ENCODE results near the gene OR51B5. TPM values are rescaled to one million over a fixed set of nuclear protein-coding genes. Genes with fewer than 3 reads are reported as not detected.
"Not testable (repeated sequence)": the region's sequence is repeated elsewhere in the genome, so short reads cannot be mapped to it uniquely, and the experiment has no call there.

Gene OR51B5
- total and polyA plus RNA-seq, 7 experiments from 2014 or later = 0.48 TPM; not detected in 6

DNA sequence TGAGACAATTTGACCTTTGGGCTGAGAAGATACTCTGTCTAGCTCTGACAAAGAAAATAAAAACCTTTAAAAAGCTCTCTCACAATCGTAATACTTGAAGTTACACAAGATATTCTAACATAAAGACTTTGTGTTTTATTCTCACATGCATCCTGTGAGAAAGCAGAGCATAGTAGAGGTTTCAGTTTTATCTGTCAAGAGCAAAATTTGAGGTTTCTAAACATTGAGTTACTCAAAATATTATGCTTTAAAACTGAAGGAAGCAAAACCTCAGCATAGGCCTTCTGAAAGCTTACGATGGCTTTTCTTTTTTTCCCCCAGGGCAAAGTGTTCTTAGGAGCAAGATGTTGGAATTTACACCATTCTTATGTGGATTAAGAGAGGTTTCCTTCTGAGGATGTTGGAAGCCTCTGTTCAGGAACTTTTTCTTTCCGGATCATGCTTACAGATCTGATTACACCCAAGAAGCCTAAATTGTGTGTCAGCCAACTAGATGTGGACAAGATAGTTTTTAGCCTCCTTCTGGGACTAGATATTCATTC lies 25.2 kb upstream of the OR51B5 start:
- Mint-ChIP-seq H3K4me3 (no peak overlapping the region), H3K36me3 (no peaks in the 10 kb centered on the region), H3K27ac (no peak overlapping the region), H3K4me1 (no peaks in the 10 kb centered on the region), H3K27me3 (peaks cover 0 to 28% (median 15%) of the 10 kb centered on the region in 5 donors), H3K9me3 (peaks cover 0 to 8% (median 2%) of the 10 kb centered on the region in 11 donors)
- no peaks in the 10 kb centered on the region for H3K9me3 ChIP-seq (ENCODE audit: control insufficient read depth in 2 of 3, low read length in 3 of 3)
- no peak for DNase-seq
- H3K4me3 ChIP-seq (ENCODE audit: low read length) = no peak overlapping the region
- ATAC-seq = no peak
- CTCF ChIA-PET = no interaction called here
- H3K27me3 ChIP-seq (ENCODE audit: control insufficient read depth in 2 of 2, insufficient read depth in 2 of 2, low read length in 2 of 2) = peaks cover 0 to 5% of the 10 kb centered on the region in 2 donors
- POLR2A ChIA-PET = no interaction called here
- intact Hi-C loops (cut with micrococcal nuclease) = no loop called here
- H3K27ac ChIP-seq (ENCODE audit: low read depth, low read length) = no peak overlapping the region
- H3K36me3 ChIP-seq (ENCODE audit: control insufficient read depth in 2 of 3, insufficient read depth in 3 of 3, low read length in 3 of 3) = no peaks in the 10 kb centered on the region
- H3K4me1 ChIP-seq (ENCODE audit: control insufficient read depth in 2 of 2, insufficient read depth in 2 of 2, low read length in 2 of 2) = no peaks in the 10 kb centered on the region

DNA sequence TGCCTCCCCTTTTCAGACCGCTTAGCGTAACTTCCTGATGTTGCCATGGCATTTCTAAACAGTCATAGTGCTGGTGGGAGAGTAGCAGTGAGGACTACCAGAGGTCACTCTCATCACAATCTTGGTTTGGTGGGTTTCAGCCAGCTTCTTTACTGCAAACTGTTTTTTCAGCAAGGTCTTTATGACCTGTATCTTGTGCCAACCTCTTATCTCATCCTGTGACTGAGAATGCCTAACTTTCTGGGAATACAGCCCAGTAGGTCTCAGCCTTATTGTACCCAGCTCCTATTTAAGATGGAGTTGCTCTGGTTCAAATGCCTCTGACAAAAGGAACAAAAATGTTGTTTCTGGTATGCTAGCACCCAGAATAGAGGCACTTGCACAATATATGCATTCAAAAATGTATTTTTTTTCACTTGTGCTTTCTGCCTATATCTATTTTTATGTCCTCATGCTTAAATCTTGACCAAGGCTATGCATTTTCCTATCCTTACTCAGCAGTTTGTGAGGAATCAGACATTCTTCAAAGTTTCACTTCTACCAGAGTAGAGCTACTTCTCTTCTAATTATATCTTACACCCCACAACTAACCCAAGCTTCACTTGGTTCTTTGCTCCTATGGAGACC lies 24.2 kb upstream of the OR51B5 start:
- ChIA-PET CTCF (no interaction called here), POLR2A (no interaction called here)
- H3K27me3 ChIP-seq (ENCODE audit: control insufficient read depth in 2 of 2, insufficient read depth in 2 of 2, low read length in 2 of 2) = peaks cover 0 to 5% of the 10 kb centered on the region in 2 donors
- no peak for DNase-seq
- no peaks in the 10 kb centered on the region for H3K4me1 Mint-ChIP-seq
- no peak overlapping the region for H3K27ac Mint-ChIP-seq
- H3K27me3 Mint-ChIP-seq = peaks cover 0 to 24% (median 14%) of the 10 kb centered on the region in 5 donors
- peaks cover 0 to 6% (median under 1%) of the 10 kb centered on the region in 11 donors for H3K9me3 Mint-ChIP-seq
- H3K4me3 Mint-ChIP-seq = no peak overlapping the region
- no peak overlapping the region for H3K27ac ChIP-seq (ENCODE audit: low read depth, low read length)
- no peak for ATAC-seq
- H3K4me1 ChIP-seq (ENCODE audit: control insufficient read depth in 2 of 2, insufficient read depth in 2 of 2, low read length in 2 of 2) = no peaks in the 10 kb centered on the region
- H3K36me3 ChIP-seq (ENCODE audit: control insufficient read depth in 2 of 3, insufficient read depth in 3 of 3, low read length in 3 of 3) = no peaks in the 10 kb centered on the region
- no peak overlapping the region for H3K4me3 ChIP-seq (ENCODE audit: low read length)
- intact Hi-C loops (cut with micrococcal nuclease) = no loop called here
- H3K36me3 Mint-ChIP-seq = no peaks in the 10 kb centered on the region
- H3K9me3 ChIP-seq (ENCODE audit: control insufficient read depth in 2 of 3, low read length in 3 of 3) = no peaks in the 10 kb centered on the region

DNA sequence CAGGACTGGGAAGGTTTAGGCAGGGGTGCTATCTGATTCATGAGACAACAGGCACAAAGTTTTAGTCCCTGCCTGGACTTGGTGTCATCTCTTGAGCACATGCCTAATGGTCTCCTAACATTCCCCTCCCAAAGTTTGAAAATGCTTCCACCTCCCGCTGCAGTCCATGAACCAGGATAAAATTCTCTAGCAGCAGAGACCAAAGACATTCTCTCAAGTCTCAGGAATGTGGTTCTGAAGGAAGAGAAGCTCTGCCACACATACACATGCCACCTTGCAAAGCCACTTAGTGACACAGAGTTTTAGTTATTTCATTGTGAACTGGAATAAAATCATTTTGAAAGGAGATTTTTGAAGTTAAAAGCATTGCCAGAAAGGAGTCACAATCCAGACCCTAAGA lies 23.5 kb upstream of the OR51B5 start:
- H3K27me3 Mint-ChIP-seq = peaks cover 0 to 23% (median 11%) of the 10 kb centered on the region in 5 donors
- H3K36me3 Mint-ChIP-seq = no peaks in the 10 kb centered on the region
- POLR2A ChIA-PET = no interaction called here
- peaks cover 0 to 7% (median 2%) of the 10 kb centered on the region in 11 donors for H3K9me3 Mint-ChIP-seq
- no peak for ATAC-seq
- Histone ChIP-seq H3K36me3 (ENCODE audit: control insufficient read depth in 2 of 3, insufficient read depth in 3 of 3, low read length in 3 of 3) (no peaks in the 10 kb centered on the region), H3K27ac (ENCODE audit: low read depth, low read length) (no peak overlapping the region), H3K9me3 (ENCODE audit: control insufficient read depth in 2 of 3, low read length in 3 of 3) (no peaks in the 10 kb centered on the region), H3K27me3 (ENCODE audit: control insufficient read depth in 2 of 2, insufficient read depth in 2 of 2, low read length in 2 of 2) (peaks cover 0 to 3% of the 10 kb centered on the region in 2 donors), H3K4me3 (ENCODE audit: low read length) (no peak overlapping the region), H3K4me1 (ENCODE audit: control insufficient read depth in 2 of 2, insufficient read depth in 2 of 2, low read length in 2 of 2) (no peaks in the 10 kb centered on the region)
- no peak for DNase-seq
- H3K4me3 Mint-ChIP-seq = no peak overlapping the region
- no peaks in the 10 kb centered on the region for H3K4me1 Mint-ChIP-seq
- CTCF ChIA-PET = no interaction called here
- H3K27ac Mint-ChIP-seq = no peak overlapping the region
- intact Hi-C loops (cut with micrococcal nuclease) = no loop called here

DNA sequence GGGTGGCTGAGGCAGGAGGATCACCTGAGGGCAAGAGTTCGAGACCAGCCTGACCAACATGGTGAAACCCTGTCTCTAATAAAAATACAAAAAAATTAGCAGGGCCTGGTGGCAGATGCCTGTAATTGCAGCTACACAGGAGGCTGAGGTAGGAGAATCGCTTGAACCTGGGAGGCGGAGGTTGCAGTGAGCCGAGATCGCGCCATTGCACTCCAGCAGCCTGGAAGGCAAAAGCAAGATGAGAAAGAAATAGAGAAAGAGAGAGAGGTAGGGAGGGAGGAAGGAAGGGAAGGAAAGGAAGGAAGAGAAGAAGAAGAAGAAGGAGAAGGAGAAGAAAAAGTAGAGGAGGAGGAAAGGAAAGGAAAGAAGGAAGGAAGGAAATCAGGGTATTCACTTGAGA lies 23.0 kb upstream of the OR51B5 start:
- H3K4me1 ChIP-seq (ENCODE audit: control insufficient read depth in 2 of 2, insufficient read depth in 2 of 2, low read length in 2 of 2); H3K4me1 Mint-ChIP-seq; H3K9me3 Mint-ChIP-seq; H3K36me3 ChIP-seq (ENCODE audit: control insufficient read depth in 2 of 3, insufficient read depth in 3 of 3, low read length in 3 of 3); POLR2A ChIA-PET; H3K4me3 ChIP-seq (ENCODE audit: low read length); H3K27ac Mint-ChIP-seq; H3K9me3 ChIP-seq (ENCODE audit: control insufficient read depth in 2 of 3, low read length in 3 of 3); CTCF ChIA-PET; intact Hi-C loops (cut with micrococcal nuclease); H3K27me3 ChIP-seq (ENCODE audit: control insufficient read depth in 2 of 2, insufficient read depth in 2 of 2, low read length in 2 of 2); H3K27ac ChIP-seq (ENCODE audit: low read depth, low read length); H3K36me3 Mint-ChIP-seq; ATAC-seq; H3K4me3 Mint-ChIP-seq; DNase-seq: not testable (repeated sequence)
- peaks cover 0 to 23% (median 8%) of the 10 kb centered on the region in 5 donors for H3K27me3 Mint-ChIP-seq

- ChIA-PET POLR2A (no interaction called here), CTCF (interaction anchor here (0.7 kb wide), 1 partner anchor 151 kb away, joined by 3 read pairs; no protein-coding TSS in a partner anchor)
- no peak overlapping the region for H3K4me3 ChIP-seq (ENCODE audit: low read length)
- no peaks in the 10 kb centered on the region for H3K9me3 ChIP-seq (ENCODE audit: control insufficient read depth in 2 of 3, low read length in 3 of 3)
- ATAC-seq (no peak), DNase-seq (no peak)
- intact Hi-C loops (cut with micrococcal nuclease) = no loop called here
- no peaks in the 10 kb centered on the region for H3K4me1 ChIP-seq (ENCODE audit: control insufficient read depth in 2 of 2, insufficient read depth in 2 of 2, low read length in 2 of 2)
- Mint-ChIP-seq H3K9me3 (peaks cover 0 to 10% (median 3%) of the 10 kb centered on the region in 11 donors), H3K27me3 (peaks cover 0 to 15% (median 8%) of the 10 kb centered on the region in 5 donors), H3K27ac (no peak overlapping the region), H3K36me3 (peaks cover 0 to under 1% (median 0%) of the 10 kb centered on the region in 5 donors), H3K4me1 (no peaks in the 10 kb centered on the region), H3K4me3 (no peak overlapping the region)
- no peaks in the 10 kb centered on the region for H3K27me3 ChIP-seq (ENCODE audit: control insufficient read depth in 2 of 2, insufficient read depth in 2 of 2, low read length in 2 of 2)
- H3K36me3 ChIP-seq (ENCODE audit: control insufficient read depth in 2 of 3, insufficient read depth in 3 of 3, low read length in 3 of 3) = no peaks in the 10 kb centered on the region
- no peak overlapping the region for H3K27ac ChIP-seq (ENCODE audit: low read depth, low read length)
Observed at GRCh38 chr11:5364214-5364613, 20.9 kb upstream of the OR51B5 start.

GRCh38 chr11:5363679-5364078 lies 20.4 kb upstream of the OR51B5 start:
- Histone ChIP-seq H3K36me3 (ENCODE audit: control insufficient read depth in 2 of 3, insufficient read depth in 3 of 3, low read length in 3 of 3) (no peaks in the 10 kb centered on the region), H3K27me3 (ENCODE audit: control insufficient read depth in 2 of 2, insufficient read depth in 2 of 2, low read length in 2 of 2) (no peaks in the 10 kb centered on the region), H3K27ac (ENCODE audit: low read depth, low read length) (no peak overlapping the region), H3K9me3 (ENCODE audit: control insufficient read depth in 2 of 3, low read length in 3 of 3) (no peaks in the 10 kb centered on the region), H3K4me1 (ENCODE audit: control insufficient read depth in 2 of 2, insufficient read depth in 2 of 2, low read length in 2 of 2) (no peaks in the 10 kb centered on the region), H3K4me3 (ENCODE audit: low read length) (no peak overlapping the region)
- no peak for DNase-seq
- H3K4me3 Mint-ChIP-seq = no peak overlapping the region
- intact Hi-C loops (cut with micrococcal nuclease) = no loop called here
- H3K9me3 Mint-ChIP-seq = peaks cover 0 to 10% (median 6%) of the 10 kb centered on the region in 11 donors
- no peak overlapping the region for H3K27ac Mint-ChIP-seq
- no peaks in the 10 kb centered on the region for H3K4me1 Mint-ChIP-seq
- ATAC-seq = no peak
- H3K36me3 Mint-ChIP-seq = peaks cover 0 to 4% (median 0%) of the 10 kb centered on the region in 5 donors
- peaks cover 0 to 15% (median 8%) of the 10 kb centered on the region in 5 donors for H3K27me3 Mint-ChIP-seq
- POLR2A ChIA-PET = no interaction called here
- CTCF ChIA-PET = no interaction called here

- POLR2A ChIA-PET = no interaction called here
- no peak for ATAC-seq
- no peak overlapping the region for H3K27ac Mint-ChIP-seq
- H3K36me3 Mint-ChIP-seq = peaks cover 0 to 4% (median 0%) of the 10 kb centered on the region in 5 donors
- no peaks in the 10 kb centered on the region for H3K4me1 Mint-ChIP-seq
- Histone ChIP-seq H3K4me1 (ENCODE audit: control insufficient read depth in 2 of 2, insufficient read depth in 2 of 2, low read length in 2 of 2) (no peaks in the 10 kb centered on the region), H3K9me3 (ENCODE audit: control insufficient read depth in 2 of 3, low read length in 3 of 3) (no peaks in the 10 kb centered on the region), H3K27me3 (ENCODE audit: control insufficient read depth in 2 of 2, insufficient read depth in 2 of 2, low read length in 2 of 2) (no peaks in the 10 kb centered on the region), H3K27ac (ENCODE audit: low read depth, low read length) (no peak overlapping the region), H3K36me3 (ENCODE audit: control insufficient read depth in 2 of 3, insufficient read depth in 3 of 3, low read length in 3 of 3) (no peaks in the 10 kb centered on the region), H3K4me3 (ENCODE audit: low read length) (no peak overlapping the region)
- peaks cover 0 to 13% (median 6%) of the 10 kb centered on the region in 11 donors for H3K9me3 Mint-ChIP-seq
- intact Hi-C loops (cut with micrococcal nuclease) = no loop called here
- peaks cover 0 to 15% (median 8%) of the 10 kb centered on the region in 5 donors for H3K27me3 Mint-ChIP-seq
- CTCF ChIA-PET = no interaction called here
- H3K4me3 Mint-ChIP-seq = no peak overlapping the region
- no peak for DNase-seq
Observed at GRCh38 chr11:5362017-5362625, 18.8 kb upstream of the OR51B5 start.

Measured in naive thymus-derived CD4-positive, alpha-beta T cell (primary cell).